ENCODE data around the gene POLK.

The POLK gene

DNA sequence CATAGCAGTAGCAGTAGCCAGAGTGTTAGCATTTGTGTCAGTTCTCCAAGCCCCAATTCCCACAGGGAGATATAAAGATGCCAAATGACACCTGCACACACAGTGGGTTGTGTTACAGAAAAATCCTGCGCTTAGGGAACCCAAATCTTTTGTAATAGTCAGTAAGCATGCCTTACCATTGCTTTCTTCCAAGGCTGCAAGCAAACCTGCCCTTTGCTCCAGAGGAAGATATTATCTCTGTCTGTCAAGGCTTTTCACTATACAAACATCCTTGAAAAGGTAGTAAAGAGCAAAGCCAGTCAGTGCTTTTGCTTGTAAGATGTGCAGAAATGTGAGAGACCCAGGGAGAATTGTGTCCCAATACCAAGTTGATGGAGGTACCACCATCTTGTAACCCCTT is 102.5 kb downstream of the POLK start:
- DNase-seq (ENCODE audit: low read depth), result no peak
- TF ChIP-seq, protein P1, sequence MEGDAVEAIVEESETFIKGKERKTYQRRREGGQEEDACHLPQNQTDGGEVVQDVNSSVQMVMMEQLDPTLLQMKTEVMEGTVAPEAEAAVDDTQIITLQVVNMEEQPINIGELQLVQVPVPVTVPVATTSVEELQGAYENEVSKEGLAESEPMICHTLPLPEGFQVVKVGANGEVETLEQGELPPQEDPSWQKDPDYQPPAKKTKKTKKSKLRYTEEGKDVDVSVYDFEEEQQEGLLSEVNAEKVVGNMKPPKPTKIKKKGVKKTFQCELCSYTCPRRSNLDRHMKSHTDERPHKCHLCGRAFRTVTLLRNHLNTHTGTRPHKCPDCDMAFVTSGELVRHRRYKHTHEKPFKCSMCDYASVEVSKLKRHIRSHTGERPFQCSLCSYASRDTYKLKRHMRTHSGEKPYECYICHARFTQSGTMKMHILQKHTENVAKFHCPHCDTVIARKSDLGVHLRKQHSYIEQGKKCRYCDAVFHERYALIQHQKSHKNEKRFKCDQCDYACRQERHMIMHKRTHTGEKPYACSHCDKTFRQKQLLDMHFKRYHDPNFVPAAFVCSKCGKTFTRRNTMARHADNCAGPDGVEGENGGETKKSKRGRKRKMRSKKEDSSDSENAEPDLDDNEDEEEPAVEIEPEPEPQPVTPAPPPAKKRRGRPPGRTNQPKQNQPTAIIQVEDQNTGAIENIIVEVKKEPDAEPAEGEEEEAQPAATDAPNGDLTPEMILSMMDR (IDR thresholded peaks at IDR 0.05; ENCODE audit: low read depth, low read length), result no peak
- TF ChIP-seq POLR2A (IDR thresholded peaks at IDR 0.05; ENCODE audit: extremely low read depth, insufficient read length) (no peak), MYC (IDR thresholded peaks at IDR 0.05; ENCODE audit: low read depth, low read length) (no peak)
- TF ChIP-seq, protein P2, sequence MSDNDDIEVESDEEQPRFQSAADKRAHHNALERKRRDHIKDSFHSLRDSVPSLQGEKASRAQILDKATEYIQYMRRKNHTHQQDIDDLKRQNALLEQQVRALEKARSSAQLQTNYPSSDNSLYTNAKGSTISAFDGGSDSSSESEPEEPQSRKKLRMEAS (IDR thresholded peaks at IDR 0.05; ENCODE audit: low read depth, low read length), result no peak
- H3K4me3 ChIP-seq (ENCODE audit: low read depth, low read length), result no peak overlapping the region

DNA sequence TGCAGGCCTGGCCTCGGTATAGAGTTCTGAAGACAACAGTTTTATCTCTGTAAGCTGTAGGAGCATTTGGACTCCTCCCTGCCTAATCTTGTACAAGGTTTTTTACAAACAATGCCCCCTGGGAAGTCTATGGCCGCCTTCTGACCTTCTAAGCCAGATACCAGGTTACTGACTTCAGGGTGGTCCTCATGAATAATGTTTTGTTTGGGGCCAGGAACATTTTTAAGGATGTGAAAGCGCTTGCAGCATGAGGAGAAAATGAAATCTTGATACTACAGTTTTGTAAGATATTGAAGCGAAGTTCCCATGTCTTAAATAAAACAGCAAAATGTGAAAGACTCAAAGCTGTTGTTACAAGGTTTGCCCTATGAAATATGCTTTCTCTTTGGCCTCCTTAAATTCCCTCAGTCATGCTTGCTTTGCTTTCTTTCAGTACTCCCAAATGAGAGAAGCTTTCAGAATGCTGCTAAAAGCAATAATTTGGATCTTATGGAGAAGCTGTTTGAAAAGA is 104.7 kb downstream of the POLK start:
- no peak for DNase-seq (ENCODE audit: low read depth)
- TF ChIP-seq, protein P1 (IDR thresholded peaks at IDR 0.05; ENCODE audit: low read depth, low read length), result no peak
- TF ChIP-seq, protein P2 (IDR thresholded peaks at IDR 0.05; ENCODE audit: low read depth, low read length), result no peak

DNA sequence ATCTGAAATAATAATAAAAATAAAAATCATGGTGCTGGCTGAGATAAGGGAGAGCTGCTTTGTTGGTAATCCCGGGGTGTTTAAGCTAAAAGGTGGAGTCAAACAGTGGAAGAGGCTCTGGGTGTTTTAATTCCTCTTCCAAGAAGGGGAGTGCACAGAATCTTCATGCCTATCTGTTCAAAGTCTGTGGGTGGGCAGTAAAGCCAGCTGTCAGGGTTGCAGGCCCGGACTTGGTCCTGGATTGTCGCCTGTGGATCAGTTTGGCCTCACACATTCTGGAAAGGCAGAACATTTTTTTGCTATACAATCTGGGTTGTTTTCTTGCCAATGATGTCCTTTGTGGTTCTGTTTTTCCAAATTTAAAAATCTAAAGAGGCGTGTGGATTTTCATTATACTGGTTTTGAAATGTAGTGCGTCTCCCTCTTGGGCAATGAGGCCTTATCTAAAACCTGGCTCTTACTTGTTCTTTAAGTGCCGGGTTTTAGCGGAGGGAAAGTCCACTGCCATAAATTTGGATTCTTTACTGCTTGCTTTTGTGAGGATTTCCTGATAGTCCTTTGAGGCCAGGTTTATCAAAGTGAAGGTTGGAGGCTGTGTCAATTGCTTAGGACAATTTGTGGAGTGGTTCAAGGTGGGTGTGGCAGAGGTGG is 105.4 kb downstream of the POLK start:
- no peak overlapping the region for H3K4me3 ChIP-seq (ENCODE audit: low read depth, low read length)
- DNase-seq (ENCODE audit: low read depth), result no peak
- TF ChIP-seq, protein P2 (IDR thresholded peaks at IDR 0.05; ENCODE audit: low read depth, low read length), result no peak
- TF ChIP-seq MYC (IDR thresholded peaks at IDR 0.05; ENCODE audit: low read depth, low read length) (no peak), POLR2A (IDR thresholded peaks at IDR 0.05; ENCODE audit: extremely low read depth, insufficient read length) (no peak)
- TF ChIP-seq, protein P1 (IDR thresholded peaks at IDR 0.05; ENCODE audit: low read depth, low read length), result no peak

More for the DNA sequence above, 104.7 kb downstream of the POLK start:
- no peak overlapping the region for H3K4me3 ChIP-seq (ENCODE audit: low read depth, low read length)

DNA sequence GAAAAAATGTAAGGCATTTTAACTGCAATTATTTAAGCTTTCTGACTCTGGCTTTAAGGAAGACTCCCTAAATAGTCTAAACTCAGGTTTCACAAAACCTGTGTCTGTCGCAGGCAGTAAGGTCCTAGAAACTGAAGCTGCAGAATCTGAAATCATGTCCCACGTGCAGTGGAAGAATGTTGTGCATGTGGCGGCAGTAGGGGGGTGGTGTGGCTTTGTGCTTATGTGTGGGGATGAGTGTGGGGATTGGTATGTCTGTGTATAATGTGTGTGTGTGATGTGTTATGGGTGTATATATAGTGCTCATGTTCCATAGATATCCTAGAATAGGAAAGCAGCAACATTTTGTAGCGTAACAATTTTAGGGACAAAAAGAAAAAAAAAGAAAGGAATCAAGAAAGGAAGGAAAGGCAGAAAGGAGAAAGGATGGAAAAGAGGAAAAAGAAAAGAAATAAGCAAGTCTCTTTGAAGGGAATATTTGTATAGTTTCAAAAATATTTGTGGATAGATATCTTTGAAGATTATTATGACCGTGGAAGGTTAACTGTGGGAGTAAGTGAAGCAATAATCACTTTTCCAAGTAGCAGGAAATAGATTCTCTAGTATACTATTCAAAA is 106.2 kb downstream of the POLK start:
- TF ChIP-seq, protein P2 (IDR thresholded peaks at IDR 0.05; ENCODE audit: low read depth, low read length), result no peak
- TF ChIP-seq, protein P1 (IDR thresholded peaks at IDR 0.05; ENCODE audit: low read depth, low read length), result no peak
- TF ChIP-seq MYC (IDR thresholded peaks at IDR 0.05; ENCODE audit: low read depth, low read length) (no peak), POLR2A (IDR thresholded peaks at IDR 0.05; ENCODE audit: extremely low read depth, insufficient read length) (no peak)
- DNase-seq (ENCODE audit: low read depth), result no peak
- H3K4me3 ChIP-seq (ENCODE audit: low read depth, low read length), result no peak overlapping the region

DNA sequence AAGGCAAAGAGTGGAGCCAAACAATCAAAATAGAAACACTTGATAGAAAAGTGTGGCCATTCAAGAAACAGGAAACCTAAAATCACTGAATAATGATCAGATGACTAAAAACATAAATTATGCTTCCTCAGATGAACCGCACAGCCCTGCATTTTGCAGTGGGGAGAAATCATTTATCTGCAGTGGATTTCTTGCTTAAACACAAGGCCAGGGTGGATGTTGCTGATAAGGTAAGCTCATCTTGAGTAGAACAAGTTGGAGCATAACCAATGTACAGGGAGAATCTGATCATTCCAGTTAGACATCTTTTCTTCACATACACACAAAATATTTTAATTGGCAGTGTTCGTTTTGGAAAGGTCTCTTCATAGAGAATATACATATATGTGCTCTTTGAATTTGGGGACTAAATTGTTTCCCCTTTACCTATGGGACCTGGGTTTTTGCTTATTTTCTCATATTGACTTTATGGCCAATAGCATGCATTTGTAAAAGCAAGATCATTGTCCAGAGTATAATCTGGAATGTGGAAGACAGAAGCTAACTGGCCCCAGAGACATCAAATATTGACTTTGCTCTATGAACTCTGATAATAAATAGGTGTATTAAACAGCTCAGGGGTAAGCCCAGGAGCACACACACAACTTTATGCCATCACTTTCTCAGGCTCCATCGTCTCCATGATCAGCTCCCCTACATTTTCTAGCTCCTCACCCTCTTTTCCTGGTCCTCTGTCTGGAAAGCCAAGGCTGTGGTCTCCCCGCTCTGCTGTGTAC is 108.7 kb downstream of the POLK start:
- DNase-seq (ENCODE audit: low read depth), result no peak
- H3K4me3 ChIP-seq (ENCODE audit: low read depth, low read length), result no peak overlapping the region
- TF ChIP-seq MYC (IDR thresholded peaks at IDR 0.05; ENCODE audit: low read depth, low read length), result no peak
- TF ChIP-seq POLR2A (IDR thresholded peaks at IDR 0.05; ENCODE audit: extremely low read depth, insufficient read length), result no peak
- TF ChIP-seq, protein P2 (IDR thresholded peaks at IDR 0.05; ENCODE audit: low read depth, low read length), result no peak
- TF ChIP-seq, protein P1 (IDR thresholded peaks at IDR 0.05; ENCODE audit: low read depth, low read length), result no peak

All from NB4 (cell line).